GM23248 (cell line): ENCODE measurements around the gene SMIM13. TPM values are rescaled to one million over a fixed set of nuclear protein-coding genes. Genes with fewer than 3 reads are reported as not detected.
A peak's percentile ranks its signal among the peaks of the same experiment; 100 is the strongest.

Source experiments
- DNase-seq: peaks from one replicate; pipeline ENCODE4 v3.0.0-alpha.2; 2015
- H2AFZ ChIP-seq: fragments of 200-600 bp; sonication (generic); 2 replicates; pipeline ENCODE4 v1.6.1; 2016; ENCODE audit warnings: antibody characterized with exemption
- H3F3A ChIP-seq: fragments of 200-600 bp; sonication (generic); 2 replicates; pipeline ENCODE4 v1.6.1; 2016; ENCODE audit warnings: mild to moderate bottlenecking, antibody characterized with exemption, mixed run types; ENCODE audit not compliant: insufficient read depth
- H3K27ac ChIP-seq: fragments of 200-600 bp; sonication (generic); 2 replicates; pipeline ENCODE4 v1.5.1; 2016; ENCODE audit warnings: mild to moderate bottlenecking
- H3K27me3 ChIP-seq: fragments of 200-600 bp; sonication (generic); replicated peaks from 2 replicates; pipeline ENCODE4 v1.6.1; 2016; ENCODE audit warnings: mild to moderate bottlenecking; ENCODE audit not compliant: insufficient read depth
- H3K36me3 ChIP-seq: fragments of 200-600 bp; sonication (generic); 2 replicates; pipeline ENCODE4 v1.6.1; 2016; ENCODE audit warnings: low read depth, mild to moderate bottlenecking
- H3K4me1 ChIP-seq: fragments of 200-600 bp; sonication (generic); 2 replicates; pipeline ENCODE4 v1.6.1; 2016; ENCODE audit warnings: mild to moderate bottlenecking; ENCODE audit not compliant: insufficient read depth
- H3K4me2 ChIP-seq: fragments of 200-600 bp; sonication (generic); one replicate; pipeline ENCODE4 v1.6.1; 2016; ENCODE audit warnings: mild to moderate bottlenecking; ENCODE audit not compliant: unreplicated experiment
- H3K4me3 ChIP-seq: fragments of 200-600 bp; sonication (generic); 2 replicates; pipeline ENCODE4 v1.5.1; 2016; ENCODE audit warnings: mild to moderate bottlenecking
- H3K79me2 ChIP-seq: fragments of 200-600 bp; sonication (generic); 2 replicates; pipeline ENCODE4 v1.6.1; 2016; ENCODE audit warnings: mild to moderate bottlenecking; ENCODE audit not compliant: insufficient read depth
- H3K9ac ChIP-seq: fragments of 200-600 bp; sonication (generic); 2 replicates; pipeline ENCODE4 v1.6.1; 2016; ENCODE audit warnings: mild to moderate bottlenecking
- H3K9me2 ChIP-seq: fragments of 200-600 bp; sonication (generic); 2 replicates; pipeline ENCODE4 v1.6.1; 2016; ENCODE audit warnings: mixed run types, mild to moderate bottlenecking, moderate library complexity; ENCODE audit not compliant: insufficient read depth
- H3K9me3 ChIP-seq: fragments of 200-600 bp; sonication (generic); one replicate; pipeline ENCODE4 v1.6.1; 2017; ENCODE audit warnings: low read depth
- H4K20me1 ChIP-seq: fragments of 200-600 bp; sonication (generic); 2 replicates; pipeline ENCODE4 v1.6.0; 2016; ENCODE audit not compliant: insufficient read depth
- EZH2 ChIP-seq: fragments of 200-600 bp; sonication (generic); IDR thresholded peaks from 2 replicates; pipeline ENCODE4 v1.6.1; 2018; ENCODE audit warnings: antibody characterized with exemption, mild to moderate bottlenecking; ENCODE audit not compliant: insufficient read depth, poor library complexity, severe bottlenecking
- EZH2phosphoT487 ChIP-seq: fragments of 200-600 bp; sonication (generic); IDR thresholded peaks from 2 replicates; pipeline ENCODE4 v1.6.1; 2018; ENCODE audit warnings: antibody characterized with exemption, moderate library complexity, mild to moderate bottlenecking, low read depth; ENCODE audit not compliant: insufficient read depth
- WGBS, 2 experiments: methylation state at CpG; one replicate each; pipeline ENCODE4 v1.1.6; 2015 to 2017; ENCODE audit warnings: low lambda C conversion rate in 2 of 2, low coverage in 1 of 2; ENCODE audit errors: missing lambda C conversion rate in 2 of 2; 5-methylcytosine and 5-hydroxymethylcytosine counted together
- in situ Hi-C: fragments of 300-500 bp; cut with MboI; formaldehyde crosslinking; loops from 2 replicates; pipeline ENCODE4 v1.15.0; 2020
- polyA plus RNA-seq: library from polyadenylated mRNA; unstranded; fragments of >200 nt; fragmentation: Nextera tagmentation; extraction: Ambion mirVana; gene quantifications from 2 replicates; pipeline ENCODE4 v1.2.1, GENCODE V29; 2016
- total RNA-seq: library from RNA; depleted of rRNA; stranded (reverse); fragments of >200 nt; shearing (Covaris generic); gene quantifications from 2 replicates; pipeline ENCODE4 v1.2.3, GENCODE V29; 2014

SMIM13 gene
- total and polyA plus RNA-seq, 2 experiments from 2014 or later, result 5.1 to 11.3 TPM

DNA sequence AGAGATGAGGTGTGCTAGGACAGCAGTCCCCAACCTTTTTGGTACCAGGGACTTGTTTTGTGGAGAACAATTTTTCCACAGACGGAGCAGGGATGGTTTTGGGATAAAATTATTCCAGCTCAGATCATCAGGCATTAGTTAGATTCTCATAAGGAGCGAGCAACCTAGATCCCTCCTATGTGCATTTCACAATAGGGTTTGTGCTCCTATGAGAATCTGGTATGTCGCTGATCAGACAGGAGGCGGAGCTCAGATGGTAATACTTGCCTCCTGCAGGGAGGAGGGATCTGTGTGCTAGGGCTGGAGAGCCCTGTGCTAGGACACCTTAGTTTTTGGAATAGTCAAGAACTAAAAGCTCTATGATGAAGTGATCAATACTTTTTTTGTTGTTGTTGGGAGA, 2.5 kb downstream of the SMIM13 start:
- Histone ChIP-seq H2AFZ (no peak overlapping the region), H3K27me3 (no peaks in the 10 kb centered on the region), H3F3A (peaks cover 21% of the 10 kb centered on the region), H3K9me3 (no peaks in the 10 kb centered on the region), H3K9ac (no peak overlapping the region), H3K4me2 (peak overlapping the region; percentile 81), H3K4me1 (peaks cover 17% of the 10 kb centered on the region; the same call in 1 of the 2 replicates), H4K20me1 (no peaks in the 10 kb centered on the region; the same call in 1 of the 2 replicates), H3K79me2 (peaks cover 69% of the 10 kb centered on the region), H3K36me3 (no peaks in the 10 kb centered on the region), H3K4me3 (peak overlapping the region; percentile 82), H3K9me2 (no peaks in the 10 kb centered on the region), H3K27ac (0 out of 2 replicates have a peak overlapping the region, but pooled peaks have one; percentile 89)
- WGBS, 2 experiments, result 88 to 90% methylated on average over 4 of the region's 4 CpGs
- peak; percentile 41 for DNase-seq
- TF ChIP-seq EZH2phosphoT487 (no peak), EZH2 (no peak)
- in situ Hi-C loops, result no loop called here

DNA sequence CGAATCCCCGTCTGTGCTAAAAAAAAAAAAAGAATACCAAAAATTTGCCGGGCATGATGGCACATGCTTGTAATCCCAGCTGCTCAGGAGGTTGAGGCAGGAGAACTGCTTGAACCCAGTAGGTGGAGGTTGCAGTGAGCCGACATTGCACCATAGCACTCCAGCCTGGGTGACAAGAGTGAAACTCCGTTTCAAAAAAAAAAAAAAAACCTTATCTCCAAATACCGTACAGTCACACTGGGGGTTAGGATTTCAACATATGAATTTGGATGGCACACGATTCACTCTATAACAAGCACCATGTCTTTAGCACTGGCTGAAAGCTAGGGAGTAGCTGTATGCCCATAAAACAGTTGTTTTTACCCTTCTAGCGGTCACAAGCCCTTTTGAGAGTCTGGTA, 3.8 kb downstream of the SMIM13 start:
- H3K36me3 ChIP-seq, result no peaks in the 10 kb centered on the region
- peaks cover 83% of the 10 kb centered on the region for H3K79me2 ChIP-seq
- no peak overlapping the region for H3K4me2 ChIP-seq
- in situ Hi-C loops, result no loop called here
- H3K27ac ChIP-seq, result no peak overlapping the region
- no peak for TF ChIP-seq EZH2phosphoT487
- no peaks in the 10 kb centered on the region; the same call in 1 of the 2 replicates for H4K20me1 ChIP-seq
- DNase-seq, result no peak
- H3K4me1 ChIP-seq, result peaks cover 17% of the 10 kb centered on the region; the same call in 1 of the 2 replicates
- no peaks in the 10 kb centered on the region for H3K9me2 ChIP-seq
- no peaks in the 10 kb centered on the region for H3K27me3 ChIP-seq
- H3K9me3 ChIP-seq, result no peaks in the 10 kb centered on the region
- H3F3A ChIP-seq, result peaks cover 21% of the 10 kb centered on the region
- H2AFZ ChIP-seq, result no peak overlapping the region
- no peak overlapping the region for H3K4me3 ChIP-seq
- 86 to 92% methylated on average over 8 of the region's 8 CpGs for WGBS, 2 experiments
- no peak overlapping the region for H3K9ac ChIP-seq

- Histone ChIP-seq H3K4me3 (no peak overlapping the region), H3K9me2 (no peaks in the 10 kb centered on the region), H3F3A (peaks cover 15% of the 10 kb centered on the region), H4K20me1 (no peaks in the 10 kb centered on the region; the same call in 1 of the 2 replicates), H3K79me2 (peaks cover 88% of the 10 kb centered on the region), H3K4me2 (no peak overlapping the region), H3K27me3 (no peaks in the 10 kb centered on the region), H3K9ac (no peak overlapping the region), H3K9me3 (no peaks in the 10 kb centered on the region), H3K4me1 (0 out of 2 replicates have a peak, but pooled peaks cover 12% of the 10 kb centered on the region), H3K27ac (no peak overlapping the region), H2AFZ (no peak overlapping the region), H3K36me3 (no peaks in the 10 kb centered on the region)
- WGBS, 2 experiments, result 98 to 100% methylated on average over 1 of the region's 1 CpG
- TF ChIP-seq EZH2 (no peak), EZH2phosphoT487 (no peak)
- DNase-seq, result no peak
- in situ Hi-C loops, result no loop called here
These were observed 4.4 kb downstream of the SMIM13 start for GRCh38 chr6:11098004-11098403.

DNA sequence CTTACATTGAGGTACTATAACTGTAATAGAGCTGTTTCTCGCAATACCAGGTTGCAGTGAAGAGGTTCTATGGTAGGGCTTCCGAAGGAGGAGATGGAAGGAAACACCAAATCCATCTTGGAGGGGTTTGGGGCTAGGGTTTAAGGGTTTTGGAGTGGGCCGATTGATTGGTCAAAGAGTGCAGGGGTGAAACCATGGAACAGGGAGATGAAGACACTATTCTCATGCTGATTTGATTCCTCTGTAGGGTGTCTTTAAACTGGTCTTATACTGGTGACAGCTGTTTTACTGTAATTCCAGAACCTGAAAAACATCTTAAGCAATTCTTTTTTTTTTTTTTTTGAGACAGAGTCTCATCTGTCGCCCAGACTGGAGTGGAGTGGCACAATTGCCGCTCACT, 7.8 kb downstream of the SMIM13 start:
- H3K9me2 ChIP-seq, result no peaks in the 10 kb centered on the region
- in situ Hi-C loops, result no loop called here
- H3K4me2 ChIP-seq, result no peak overlapping the region
- H4K20me1 ChIP-seq, result no peaks in the 10 kb centered on the region; the same call in 1 of the 2 replicates
- TF ChIP-seq EZH2 (no peak), EZH2phosphoT487 (no peak)
- H3K4me1 ChIP-seq, result no peaks in the 10 kb centered on the region
- H3K4me3 ChIP-seq, result no peak overlapping the region
- no peaks in the 10 kb centered on the region for H3K36me3 ChIP-seq
- H3K79me2 ChIP-seq, result peaks cover 100% of the 10 kb centered on the region
- no peaks in the 10 kb centered on the region for H3K9me3 ChIP-seq
- no peaks in the 10 kb centered on the region for H3F3A ChIP-seq
- no peak overlapping the region for H3K9ac ChIP-seq
- H2AFZ ChIP-seq, result no peak overlapping the region
- 96 to 98% methylated on average over 5 of the region's 5 CpGs for WGBS, 2 experiments
- no peaks in the 10 kb centered on the region for H3K27me3 ChIP-seq
- H3K27ac ChIP-seq, result no peak overlapping the region
- DNase-seq, result no peak

DNA sequence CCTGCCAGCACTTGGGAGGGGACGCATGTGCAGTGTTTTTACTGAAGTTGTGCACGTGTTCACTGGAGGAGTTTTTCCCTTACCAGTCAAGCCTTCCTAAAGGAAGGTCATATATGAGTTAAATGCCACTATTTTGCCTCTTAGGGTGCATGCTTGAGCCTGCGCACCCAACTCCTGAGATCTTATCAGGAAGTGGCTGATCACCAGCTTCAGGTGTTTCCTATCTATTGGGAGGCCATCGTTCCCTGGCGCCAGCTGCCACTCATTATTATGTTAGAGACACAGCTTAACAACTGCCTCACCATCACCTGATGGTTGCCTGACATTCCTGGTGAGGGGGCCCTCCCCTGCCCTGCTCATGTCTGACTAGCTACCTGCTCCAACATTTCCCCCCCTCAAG, 9.4 kb downstream of the SMIM13 start:
- peaks cover 100% of the 10 kb centered on the region for H3K79me2 ChIP-seq
- no peaks in the 10 kb centered on the region for H3K4me1 ChIP-seq
- in situ Hi-C loops, result no loop called here
- H3K36me3 ChIP-seq, result no peaks in the 10 kb centered on the region
- no peaks in the 10 kb centered on the region for H3K9me2 ChIP-seq
- TF ChIP-seq EZH2 (no peak), EZH2phosphoT487 (no peak)
- H3K4me3 ChIP-seq, result no peak overlapping the region
- no peaks in the 10 kb centered on the region for H3K27me3 ChIP-seq
- H3K9me3 ChIP-seq, result no peaks in the 10 kb centered on the region
- H2AFZ ChIP-seq, result no peak overlapping the region
- no peaks in the 10 kb centered on the region for H3F3A ChIP-seq
- 85 to 94% methylated on average over 4 to 5 of the region's 5 CpGs for WGBS, 2 experiments
- no peak overlapping the region for H3K9ac ChIP-seq
- H3K4me2 ChIP-seq, result no peak overlapping the region
- H3K27ac ChIP-seq, result no peak overlapping the region
- no peaks in the 10 kb centered on the region; the same call in none of the 2 replicates for H4K20me1 ChIP-seq
- no peak for DNase-seq
